Lung (tissue), 12 donors: ENCODE data around the gene SEMA4D. TPM values are rescaled to one million over a fixed set of nuclear protein-coding genes. Genes with fewer than 3 reads are reported as not detected.
A peak's percentile ranks its signal among the peaks of the same experiment; 100 is the strongest.

Experiments used
- ATAC-seq: fragments of 200-7000 bp; cut with Tn5 transposase; one replicate; pipeline ENCODE4 v1.9.1; 2020; ENCODE audit warnings: moderate number of reproducible peaks; ENCODE audit not compliant: insufficient read depth, low FRiP score
- DNase-seq, 3 donors: peaks; one replicate each; pipeline ENCODE4 v3.0.0-alpha.2; 2013 to 2017
- H3K27ac ChIP-seq, 2 donors: one replicate each; pipeline ENCODE4 v1.5.1; 2013; ENCODE audit warnings: mild to moderate bottlenecking in 2 of 2, moderate library complexity in 2 of 2, control low read depth in 1 of 2, inconsistent platforms in 1 of 2, low read depth in 1 of 2, low read length in 1 of 2
- H3K27me3 ChIP-seq, 3 donors: one replicate each; pipeline ENCODE4 v1.5.1; 2013; ENCODE audit warnings: low read length in 2 of 3; ENCODE audit not compliant: control insufficient read depth in 3 of 3, insufficient read depth in 3 of 3
- H3K36me3 ChIP-seq, 4 donors: one replicate each; pipeline ENCODE4 v1.5.1; 2013; ENCODE audit warnings: low read length in 4 of 4, mild to moderate bottlenecking in 1 of 4, moderate library complexity in 1 of 4; ENCODE audit not compliant: control insufficient read depth in 4 of 4, insufficient read depth in 4 of 4
- H3K4me1 ChIP-seq, 5 donors: one replicate each; pipeline ENCODE4 v1.5.1; 2013; ENCODE audit warnings: low read length in 5 of 5, mild to moderate bottlenecking in 2 of 5, moderate library complexity in 1 of 5; ENCODE audit not compliant: control insufficient read depth in 5 of 5, insufficient read depth in 5 of 5
- H3K4me3 ChIP-seq: one replicate; pipeline ENCODE4 v1.5.1; 2013; ENCODE audit warnings: mild to moderate bottlenecking, control low read depth, moderate library complexity
- H3K9ac ChIP-seq, 2 donors: one replicate each; pipeline ENCODE4 v1.5.1; 2013; ENCODE audit warnings: low read length in 2 of 2, control low read depth in 1 of 2; ENCODE audit not compliant: insufficient read depth in 1 of 2
- H3K9me3 ChIP-seq, 4 donors: one replicate each; pipeline ENCODE4 v1.5.1; 2013; ENCODE audit warnings: low read length in 3 of 4, mild to moderate bottlenecking in 1 of 4, moderate library complexity in 1 of 4; ENCODE audit not compliant: control insufficient read depth in 4 of 4, insufficient read depth in 3 of 4
- CTCF ChIP-seq: IDR thresholded peaks from 2 replicates; pipeline ENCODE4 v1.5.1; 2012; ENCODE audit warnings: mild to moderate bottlenecking; ENCODE audit errors: control extremely low read depth, extremely low read depth
- WGBS, 2 donors: extraction: QIAGEN DNeasy Blood & Tissue Kit; methylation state at CpG; one replicate each; pipeline ENCODE4 v1.1.7; 2013; 5-methylcytosine and 5-hydroxymethylcytosine counted together
- polyA plus RNA-seq, 2 donors: library from polyadenylated mRNA; stranded (reverse); fragments of 200-250 nt; gene quantifications; one replicate each; pipeline ENCODE4 v1.2.1, GENCODE V29; 2013
- total RNA-seq, 2 donors: library from RNA; depleted of rRNA in 1 of 2; stranded (reverse); fragments of >200 nt in 1 of 2; gene quantifications; one replicate each; pipeline ENCODE4 v1.2.1, GENCODE V29; 2014 to 2021
- donor health status: control.
- donor health status: control.
- donor health status: Bipolar disorder and iron deficiency.
- donor health status: healthy.
- donor health status: DM: yes; HTN: yes; CAD: no.

SEMA4D gene
- total and polyA plus RNA-seq, 4 donors, result 6.7 to 61.5 (median 29.0) TPM

DNA sequence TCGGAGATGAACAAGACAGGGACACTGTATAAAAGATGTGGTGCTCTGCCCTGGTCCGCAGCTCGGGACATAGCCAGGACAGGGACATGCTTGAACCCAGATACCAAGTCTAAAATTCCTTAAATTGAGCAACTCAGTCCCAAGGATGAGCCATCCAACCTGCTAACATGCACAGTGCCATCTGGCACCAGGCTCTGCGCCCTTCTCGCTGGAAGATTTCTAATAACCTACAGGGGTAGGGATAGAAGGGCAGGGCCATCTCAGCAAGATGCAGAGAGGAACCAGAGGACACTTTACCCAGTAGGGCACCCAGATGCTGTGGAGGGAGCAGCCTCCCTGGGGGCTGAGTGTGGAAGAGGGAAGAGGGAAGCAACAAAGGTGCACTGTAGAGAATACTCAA, 60.1 kb downstream of the SEMA4D start:
- no peaks in the 10 kb centered on the region for H3K9me3 ChIP-seq
- 87 to 92% methylated on average over 5 of the region's 5 CpGs for WGBS, 2 donors
- ATAC-seq, result no peak
- no peak for TF ChIP-seq CTCF
- no peak overlapping the region for H3K9ac ChIP-seq
- H3K27me3 ChIP-seq, result no peaks in the 10 kb centered on the region
- no peak overlapping the region for H3K27ac ChIP-seq
- no peak overlapping the region for H3K4me3 ChIP-seq
- H3K4me1 ChIP-seq, result peaks cover under 1 to 45% (median 33%) of the 10 kb centered on the region in 5 donors
- no peaks in the 10 kb centered on the region for H3K36me3 ChIP-seq
- no peak for DNase-seq

DNA sequence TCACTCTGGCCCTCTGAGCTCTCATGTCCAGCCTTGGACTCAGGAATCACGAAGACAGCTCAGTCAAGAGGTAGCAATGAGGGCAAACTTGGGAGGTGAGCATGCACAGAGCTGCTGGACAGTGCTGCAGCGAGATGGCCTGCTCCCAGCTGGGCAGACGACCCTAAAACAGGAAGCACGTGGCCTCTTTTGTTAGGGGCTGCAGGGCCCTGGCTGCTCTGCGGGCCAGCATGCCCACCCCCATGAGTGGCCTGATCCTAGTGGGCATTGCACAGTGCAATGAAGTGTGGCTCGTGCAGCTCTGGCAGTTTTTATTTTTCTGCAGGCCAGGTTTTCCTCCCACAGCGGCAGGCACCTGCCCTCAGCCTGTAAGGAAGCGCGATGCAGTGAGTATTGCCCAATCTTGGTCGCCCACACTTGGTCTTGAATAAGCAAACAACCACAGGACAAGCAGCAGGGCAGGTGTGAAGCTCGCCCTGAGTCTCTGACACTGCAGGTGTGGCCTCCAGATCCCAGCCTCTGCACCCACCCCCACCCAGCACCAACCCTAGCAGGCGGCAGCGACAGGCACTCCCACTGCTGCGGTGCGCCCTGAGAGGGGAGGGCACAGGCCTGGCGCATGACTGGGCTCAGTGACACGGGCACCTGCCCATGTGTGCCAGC, 60.8 kb downstream of the SEMA4D start:
- Histone ChIP-seq H3K4me3 (no peak overlapping the region), H3K27me3 (no peaks in the 10 kb centered on the region), H3K36me3 (no peaks in the 10 kb centered on the region), H3K4me1 (peaks cover 7 to 42% (median 27%) of the 10 kb centered on the region in 5 donors), H3K9me3 (no peaks in the 10 kb centered on the region), H3K9ac (no peak overlapping the region), H3K27ac (no peak overlapping the region)
- TF ChIP-seq CTCF, result no peak
- WGBS, 2 donors, result 50 to 57% methylated on average over 17 of the region's 17 CpGs
- ATAC-seq (peak; percentile 51), DNase-seq (peak in 1 of 3 donors; percentile 40)

DNA sequence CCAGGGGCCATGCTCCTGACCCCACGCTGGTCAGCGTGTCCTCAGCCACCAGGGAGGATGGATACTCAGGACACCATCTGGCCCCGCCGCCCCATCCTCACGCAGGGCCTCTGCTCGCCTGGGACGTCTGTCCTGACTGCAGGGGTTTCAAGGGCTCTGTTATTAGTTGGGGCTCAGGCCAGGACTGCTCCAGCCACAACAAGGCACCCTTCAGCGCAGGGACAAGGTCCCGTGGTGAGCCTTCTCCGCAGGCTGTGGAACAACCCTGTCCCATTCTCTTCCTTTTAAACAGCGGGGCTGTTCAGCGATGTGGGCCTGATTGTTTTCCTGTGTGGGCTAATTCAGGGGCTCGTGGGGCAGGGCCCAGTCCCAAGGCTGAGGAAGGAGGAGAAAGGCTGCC, 61.6 kb downstream of the SEMA4D start:
- no peaks in the 10 kb centered on the region for H3K27me3 ChIP-seq
- ATAC-seq (no peak), DNase-seq (no peak)
- no peak overlapping the region for H3K27ac ChIP-seq
- H3K4me3 ChIP-seq, result no peak overlapping the region
- no peak for TF ChIP-seq CTCF
- no peaks in the 10 kb centered on the region for H3K36me3 ChIP-seq
- no peaks in the 10 kb centered on the region for H3K9me3 ChIP-seq
- WGBS, 2 donors, result 75 to 89% methylated on average over 13 of the region's 13 CpGs
- H3K4me1 ChIP-seq, result peaks cover 6 to 37% (median 19%) of the 10 kb centered on the region in 5 donors
- no peak overlapping the region for H3K9ac ChIP-seq
